NT2/D1 (cell line): ENCODE data around the gene TRIM8.

Experiments
- YY1 ChIP-seq: IDR thresholded peaks from 2 replicates; pipeline ENCODE4 v1.6.1; 2011; ENCODE audit not compliant: insufficient read length, insufficient read depth
- ZNF274 ChIP-seq: IDR thresholded peaks from 2 replicates; pipeline ENCODE4 v1.6.1; 2011; ENCODE audit warnings: mild to moderate bottlenecking, low read depth, low read length

DNA sequence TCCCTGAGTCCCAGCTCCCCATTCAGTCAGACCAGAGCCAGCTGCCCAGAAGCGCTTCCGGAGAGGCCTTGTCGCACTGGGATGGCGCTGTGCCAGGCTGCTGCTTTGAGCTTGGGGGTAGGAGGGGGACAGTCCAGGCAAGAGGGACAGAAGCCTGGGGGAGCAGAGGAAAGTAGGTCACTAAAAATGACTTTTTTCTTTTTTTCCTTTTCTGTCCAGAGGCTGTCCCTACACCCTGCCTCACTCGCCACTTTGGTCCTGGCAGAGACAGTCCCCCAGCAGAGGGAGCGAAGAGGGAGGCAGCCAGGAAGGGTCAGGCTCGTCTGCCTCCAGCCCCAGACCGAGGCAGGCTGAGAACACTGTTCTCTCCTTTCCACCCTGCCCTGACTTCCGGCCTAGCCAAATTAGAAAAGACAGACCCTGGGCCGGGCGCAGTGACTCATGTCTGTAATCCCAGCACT is 15.8 kb upstream of the TRIM8 start:
- TF ChIP-seq ZNF274 (no peak), YY1 (no peak)
